GM10248 (cell line): ENCODE results near the gene FAM107B.
A peak's percentile ranks its signal among the peaks of the same experiment; 100 is the strongest.

ENCODE experiments used
- CTCF ChIA-PET: fragments of 300-600 bp; sonication (Branson Sonifier 250); formaldehyde crosslinking; extraction: SDS; loops from one replicate; lab custom pipeline; 2021; ENCODE audit warnings: antibody characterized with exemption; lab: Yijun Ruan, JAX
- POLR2A ChIA-PET: fragments of 350-650 bp; sonication (Branson Sonifier 250); formaldehyde crosslinking; extraction: SDS; loops from one replicate; lab custom pipeline; 2020; ENCODE audit warnings: antibody characterized with exemption; lab: Yijun Ruan, JAX
- DNase-seq: peaks from one replicate; pipeline ENCODE4 v3.0.0; 2012; ENCODE audit errors: extremely low spot score
- TF ChIP-seq, protein P1 (sequence below): IDR thresholded peaks from 2 replicates; pipeline ENCODE4 v1.5.1; 2012; ENCODE audit warnings: mild to moderate bottlenecking, low read depth; ENCODE audit errors: extremely low read depth, missing control alignments, control extremely low read depth

The FAM107B gene

DNA sequence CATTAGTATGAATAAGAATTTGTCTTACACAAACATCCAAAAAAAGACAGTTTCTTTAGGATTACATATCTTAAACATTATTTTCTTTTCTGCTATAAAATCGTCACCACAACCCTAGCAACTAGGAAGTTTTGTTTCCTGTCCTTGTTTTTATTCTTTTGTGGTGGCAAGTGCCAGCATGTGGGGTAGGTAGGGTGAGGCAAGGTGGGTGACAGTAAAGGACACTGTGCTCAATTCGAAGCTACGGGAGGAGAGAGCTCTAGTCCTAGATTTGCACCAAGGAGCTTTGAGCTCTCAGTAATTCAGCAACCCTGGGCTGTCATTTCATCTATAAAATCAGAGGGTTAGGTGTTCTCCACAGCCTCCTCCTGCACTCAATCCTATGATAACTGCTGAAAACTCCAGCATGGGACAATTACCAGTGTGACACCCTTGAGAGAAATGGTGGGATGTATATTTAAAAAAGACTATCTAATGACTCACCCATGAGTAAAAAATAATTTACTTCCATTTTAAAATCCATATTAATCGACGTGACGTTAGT lies 187.1 kb downstream of the FAM107B start:
- DNase-seq, result no peak
- TF ChIP-seq, protein P1, sequence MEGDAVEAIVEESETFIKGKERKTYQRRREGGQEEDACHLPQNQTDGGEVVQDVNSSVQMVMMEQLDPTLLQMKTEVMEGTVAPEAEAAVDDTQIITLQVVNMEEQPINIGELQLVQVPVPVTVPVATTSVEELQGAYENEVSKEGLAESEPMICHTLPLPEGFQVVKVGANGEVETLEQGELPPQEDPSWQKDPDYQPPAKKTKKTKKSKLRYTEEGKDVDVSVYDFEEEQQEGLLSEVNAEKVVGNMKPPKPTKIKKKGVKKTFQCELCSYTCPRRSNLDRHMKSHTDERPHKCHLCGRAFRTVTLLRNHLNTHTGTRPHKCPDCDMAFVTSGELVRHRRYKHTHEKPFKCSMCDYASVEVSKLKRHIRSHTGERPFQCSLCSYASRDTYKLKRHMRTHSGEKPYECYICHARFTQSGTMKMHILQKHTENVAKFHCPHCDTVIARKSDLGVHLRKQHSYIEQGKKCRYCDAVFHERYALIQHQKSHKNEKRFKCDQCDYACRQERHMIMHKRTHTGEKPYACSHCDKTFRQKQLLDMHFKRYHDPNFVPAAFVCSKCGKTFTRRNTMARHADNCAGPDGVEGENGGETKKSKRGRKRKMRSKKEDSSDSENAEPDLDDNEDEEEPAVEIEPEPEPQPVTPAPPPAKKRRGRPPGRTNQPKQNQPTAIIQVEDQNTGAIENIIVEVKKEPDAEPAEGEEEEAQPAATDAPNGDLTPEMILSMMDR, result no peak
- POLR2A ChIA-PET, result interaction anchor here (1.1 kb wide), 1 partner anchor 11 kb away, joined by 3 read pairs; no protein-coding TSS in a partner anchor
- CTCF ChIA-PET, result interaction anchor here (1.3 kb wide), 1 partner anchor 37 kb away, joined by 3 read pairs; no protein-coding TSS in a partner anchor

GRCh38 chr10:14586901-14587300 lies 187.8 kb downstream of the FAM107B start:
- POLR2A ChIA-PET, result no interaction called here
- DNase-seq, result no peak
- CTCF ChIA-PET, result no interaction called here
- TF ChIP-seq, protein P1, result no peak

DNA sequence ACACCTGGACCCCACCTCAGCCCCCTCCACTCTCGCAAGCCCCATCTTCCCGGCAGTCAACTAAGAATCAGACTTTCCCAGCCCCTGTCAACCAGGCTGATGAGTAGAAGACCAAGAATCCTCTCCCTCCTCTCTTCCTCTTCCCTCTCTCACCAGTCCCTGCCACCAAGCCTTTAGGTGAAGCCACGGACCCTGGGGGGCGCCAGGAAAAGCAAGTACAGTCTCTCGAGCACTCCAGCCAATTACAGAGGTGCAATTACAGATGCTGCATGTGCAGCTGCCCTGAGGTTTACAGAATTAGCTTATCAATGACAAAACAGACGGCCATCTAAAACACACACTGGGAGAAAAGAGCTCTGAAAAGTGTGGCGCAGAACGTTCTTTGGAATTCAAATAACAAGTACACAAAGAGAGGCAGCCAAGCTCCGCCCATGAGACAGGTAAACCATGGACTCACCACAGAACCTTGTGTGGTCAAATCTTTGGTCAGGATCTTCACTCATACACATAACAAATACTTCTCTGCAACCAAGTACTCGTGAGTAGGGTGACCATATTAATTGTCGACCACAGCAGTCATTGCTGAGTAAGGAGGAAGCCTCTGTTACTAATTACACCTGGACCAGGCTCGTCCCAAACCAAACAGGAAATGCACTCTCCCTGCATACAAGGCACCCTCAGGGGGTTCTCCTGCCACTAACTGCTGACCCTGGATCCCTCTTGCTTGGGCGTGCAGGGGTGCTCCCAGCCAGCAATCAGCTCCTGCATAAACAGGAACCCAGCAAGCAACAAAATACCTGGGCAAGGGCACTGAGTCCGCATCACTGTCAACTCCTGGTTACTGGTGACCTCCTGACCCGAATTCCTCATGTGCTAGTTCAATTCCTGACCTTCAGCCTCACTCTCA lies 189.2 kb downstream of the FAM107B start:
- TF ChIP-seq, protein P1, result no peak
- ChIA-PET POLR2A (interaction anchor here (0.6 kb wide), 1 partner anchor 198 kb away, joined by 5 read pairs; no protein-coding TSS in a partner anchor), CTCF (interaction anchor here (1.5 kb wide), 1 partner anchor 47 kb away, joined by 3 read pairs; no protein-coding TSS in a partner anchor)
- no peak for DNase-seq

GRCh38 chr10:14584661-14585060 lies 190.0 kb downstream of the FAM107B start:
- TF ChIP-seq, protein P1, result no peak
- no peak for DNase-seq
- ChIA-PET CTCF (no interaction called here), POLR2A (no interaction called here)

DNA sequence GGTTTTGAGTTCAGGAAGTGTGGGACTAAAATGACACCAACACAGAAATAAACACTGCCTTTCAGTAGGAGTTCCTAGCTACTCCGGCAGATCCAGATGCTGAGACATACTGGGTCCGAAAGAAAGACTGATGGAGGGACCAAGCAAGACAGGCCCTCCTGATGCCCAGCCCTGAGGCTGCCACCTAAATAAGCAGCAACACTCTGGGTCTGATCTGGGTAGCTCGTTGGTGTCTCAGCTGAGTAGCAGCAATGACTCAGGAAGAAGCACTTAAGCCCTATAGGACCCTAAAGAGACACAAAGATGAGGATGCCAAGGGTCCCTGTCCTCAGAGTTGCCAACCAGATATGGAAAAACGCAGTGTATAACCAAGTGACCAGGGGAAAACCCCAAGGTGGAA lies 190.7 kb downstream of the FAM107B start:
- TF ChIP-seq, protein P1, result no peak
- ChIA-PET POLR2A (no interaction called here), CTCF (interaction anchor here (1.3 kb wide), 1 partner anchor 10 kb away, joined by 5 read pairs; no protein-coding TSS in a partner anchor)
- no peak for DNase-seq

DNA sequence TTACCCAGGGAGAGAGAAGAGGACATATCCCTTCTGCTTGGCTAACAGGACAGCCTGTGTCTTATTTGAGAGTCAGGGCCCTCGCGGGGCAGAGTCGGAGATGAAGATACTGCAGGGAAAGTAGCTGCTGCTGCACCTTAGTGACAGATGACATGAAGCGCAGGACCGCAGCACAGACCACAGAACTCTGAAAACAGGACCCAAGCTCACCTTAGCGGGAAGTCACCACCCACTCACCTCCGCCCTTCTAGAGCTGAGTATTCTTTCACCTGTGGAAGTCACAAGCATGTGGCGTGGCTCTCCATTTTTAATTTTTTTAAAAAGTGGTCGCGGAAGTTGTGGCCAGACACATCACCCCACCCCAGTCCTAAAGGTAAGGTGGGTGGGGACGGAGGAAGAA lies 191.4 kb downstream of the FAM107B start:
- DNase-seq, result peak; percentile 71
- ChIA-PET CTCF (interaction anchor here (1.1 to 1.3 kb wide), 3 partner anchors 9 to 46 kb away, joined by 3 to 5 read pairs (median 4); no protein-coding TSS in a partner anchor), POLR2A (interaction anchor here (0.7 kb wide), 1 partner anchor 20 kb away, joined by 3 read pairs; no protein-coding TSS in a partner anchor)
- TF ChIP-seq, protein P1, result no peak
